Subcutaneous adipose tissue (tissue), 4 donors: ENCODE results near the gene TACSTD2. TPM values are rescaled to one million over a fixed set of nuclear protein-coding genes. Genes with fewer than 3 reads are reported as not detected.

ENCODE experiments used
- CTCF ChIP-seq: fragments of 450-650 bp; IDR thresholded peaks from one replicate; pipeline ENCODE4 v1.5.1; 2016; ENCODE audit warnings: low read depth, mild to moderate bottlenecking, control low read depth, antibody characterized with exemption, moderate library complexity
- total RNA-seq, 4 donors: library from RNA; depleted of rRNA; stranded (reverse); fragments of >200 nt; gene quantifications; one replicate each; pipeline ENCODE4 v1.1.0, GENCODE V29; 2016

The TACSTD2 gene
- total RNA-seq, 4 donors from 2014 or later, result 0.51 to 2.1 (median 0.94) TPM

DNA sequence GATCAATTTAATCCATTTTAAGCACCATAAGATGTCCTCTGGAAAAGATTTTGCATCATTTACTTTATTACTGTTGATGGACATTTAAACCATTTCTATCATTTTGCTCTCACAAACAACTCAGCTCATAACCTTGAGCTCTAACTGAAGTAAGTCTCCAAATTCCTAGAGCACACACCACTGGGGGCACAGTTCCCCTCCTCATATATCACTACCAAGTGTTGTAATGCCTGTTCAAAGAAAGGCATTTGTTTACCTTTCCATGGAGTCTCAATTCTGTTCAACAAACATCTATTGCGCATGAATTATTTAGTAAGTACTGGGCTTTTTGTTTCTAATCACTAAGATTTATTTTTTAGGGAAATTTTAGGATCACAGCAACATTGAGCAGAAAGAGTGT, 21.7 kb downstream of the TACSTD2 start:
- TF ChIP-seq CTCF, result no peak

DNA sequence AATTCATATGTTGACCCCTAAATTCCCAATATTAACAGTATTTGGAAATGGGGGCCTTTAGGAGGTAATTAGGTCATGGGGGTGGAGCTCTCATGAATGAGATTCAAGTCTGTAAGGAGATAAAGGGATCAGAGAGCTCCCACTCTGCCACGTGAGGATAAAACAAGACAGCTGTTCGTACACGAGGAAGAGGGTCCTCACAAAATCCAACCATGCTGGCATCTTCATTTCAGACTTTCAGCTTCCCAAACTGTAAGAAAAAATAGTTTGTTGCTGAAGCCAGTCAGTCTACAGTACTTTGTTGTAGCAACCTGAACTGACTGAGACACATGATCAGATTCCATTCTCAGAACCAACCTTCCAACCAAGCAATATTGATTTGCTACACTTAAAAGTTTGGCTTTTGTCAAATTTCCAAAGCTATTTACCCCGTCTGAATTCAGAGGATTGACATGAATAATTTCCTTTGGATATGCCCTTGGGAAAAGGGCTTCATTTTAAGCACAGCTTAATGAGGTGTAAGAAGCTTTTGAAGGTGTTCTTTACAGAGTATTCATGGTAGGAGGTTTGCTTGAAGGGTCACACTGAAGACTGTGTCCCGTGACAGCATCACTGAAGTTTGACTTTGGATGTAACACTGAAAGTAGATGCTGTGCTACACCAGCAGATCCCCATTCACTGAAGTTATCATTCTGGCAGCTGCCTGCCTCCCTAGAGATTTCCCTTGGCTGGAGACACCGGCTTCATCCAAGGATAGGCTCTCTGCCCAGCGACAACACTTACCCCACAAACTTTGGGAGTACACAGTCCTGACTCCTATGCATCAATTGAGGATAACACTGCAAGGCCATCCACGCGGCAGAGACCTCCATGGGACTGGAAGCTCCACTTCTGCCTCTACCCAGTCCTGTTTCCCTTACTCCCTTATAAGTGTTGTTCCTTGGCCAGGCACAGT, 25.6 kb downstream of the TACSTD2 start:
- TF ChIP-seq CTCF, result no peak

DNA sequence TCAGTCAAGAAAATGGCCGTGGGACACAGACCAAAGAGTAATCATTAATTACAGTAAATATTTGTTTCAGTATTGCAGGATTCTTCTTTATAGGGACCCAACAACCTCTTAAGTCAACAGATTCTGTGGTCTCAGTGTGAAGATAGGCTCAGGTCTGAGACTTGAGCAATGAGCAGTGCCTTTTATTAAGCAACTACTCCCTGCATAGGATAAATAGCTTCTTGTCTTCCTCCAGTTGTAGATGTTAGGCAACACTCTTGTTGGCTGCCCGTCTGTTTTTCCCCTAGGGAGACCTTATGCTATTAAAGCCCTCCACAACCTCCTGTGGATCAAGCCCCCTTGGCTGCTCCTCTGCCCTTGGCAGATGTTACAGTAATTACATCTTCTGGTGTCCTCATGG, 28.7 kb downstream of the TACSTD2 start:
- TF ChIP-seq CTCF, result no peak

DNA sequence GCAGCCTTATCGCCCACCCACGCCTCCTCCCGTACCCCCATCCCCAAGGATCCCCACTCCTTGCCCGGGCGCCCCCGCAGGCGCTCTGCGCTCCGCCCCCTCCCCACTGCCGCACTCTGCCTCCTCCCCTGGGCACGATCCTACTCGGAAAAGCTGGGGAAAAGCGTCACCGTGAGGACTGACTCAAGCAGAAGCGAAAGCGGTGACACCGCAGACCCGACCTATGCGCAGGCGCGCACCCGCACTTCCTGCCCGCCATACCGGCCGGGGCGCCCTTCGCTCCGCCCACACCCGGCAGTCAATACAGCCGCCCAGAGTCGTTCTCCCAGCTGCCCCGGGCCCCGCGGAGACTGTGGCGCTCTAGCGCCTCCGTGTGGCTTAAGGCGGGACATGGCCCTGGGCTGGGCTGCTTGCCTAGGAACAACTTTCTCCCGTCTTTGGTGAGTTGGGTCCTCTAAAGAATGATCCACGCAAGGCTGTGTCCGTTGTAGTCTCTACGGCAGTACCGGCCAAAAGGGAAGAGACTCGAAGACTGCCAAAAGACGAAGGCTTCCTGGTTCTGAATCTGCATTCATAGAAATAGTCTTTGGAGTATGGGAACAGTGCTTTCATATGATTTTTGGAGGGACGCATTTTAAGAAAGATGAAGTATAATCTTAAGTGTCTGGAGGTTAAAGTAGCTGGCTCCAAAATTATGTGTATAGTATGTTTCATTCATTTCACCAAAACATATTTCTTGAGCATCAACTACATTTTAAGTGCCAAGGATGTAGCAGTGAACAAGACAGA, 30.3 kb downstream of the TACSTD2 start, which contains the start of gene OMA1:
OMA1 (minus strand) TSS at position 207 of the 789 bp plus-strand sequence. CDS start 7,432 bp downstream, outside the sequence.
- TF ChIP-seq CTCF, result no peak

- no peak for TF ChIP-seq CTCF
These were observed 31.2 kb downstream of the TACSTD2 start for GRCh38 chr1:58545591-58546519.

GRCh38 chr1:58543260-58543659, 33.8 kb downstream of the TACSTD2 start:
- no peak for TF ChIP-seq CTCF
